ENCODE data around the gene ZNF791. TPM values are rescaled to one million over a fixed set of nuclear protein-coding genes. Genes with fewer than 3 reads are reported as not detected.
A peak's percentile ranks its signal among the peaks of the same experiment; 100 is the strongest.

Gene ZNF791
- total and polyA plus RNA-seq, 2 of the 13 experiments (the other 11 are each of a cell fraction or from before 2014, with no cell fraction given), result 12.8 to 17.4 TPM

- TF ChIP-seq MTERF4 (CRISPR knock-in tag; IDR thresholded peaks at IDR 0.05) (0 out of 2 replicates have a peak, but pooled peaks have one; percentile 23), SMAD3 (CRISPR knock-in tag; IDR thresholded peaks at IDR 0.05) (peak; percentile 51), ZSCAN21 (CRISPR knock-in tag; IDR thresholded peaks at IDR 0.05; ENCODE audit: borderline replicate concordance) (0 out of 2 replicates have a peak, but pooled peaks have one; percentile 10), FOXK2 (IDR thresholded peaks at IDR 0.05) (peak; percentile 69), ZNF792 (CRISPR knock-in tag; IDR thresholded peaks at IDR 0.05) (peak; percentile 67; the same call in 1 of the 2 replicates), ZFP90 (CRISPR knock-in tag; IDR thresholded peaks at IDR 0.05; ENCODE audit: borderline replicate concordance) (no peak), CEBPB (IDR thresholded peaks at IDR 0.05; ENCODE audit: borderline replicate concordance, low read depth, low read length) (peak; percentile 94), PHF20 (CRISPR knock-in tag; IDR thresholded peaks at IDR 0.05) (peak; percentile 91), POLR2AphosphoS5 (IDR thresholded peaks at IDR 0.05; ENCODE audit: low read depth, low read length) (peak; percentile 80), FOXK1 (CRISPR knock-in tag; IDR thresholded peaks at IDR 0.05; ENCODE audit: borderline replicate concordance, low read depth) (peak; percentile 69; the same call in 1 of the 2 replicates), ZNF331 (CRISPR knock-in tag; IDR thresholded peaks at IDR 0.05) (peak; percentile 36), ZNF891 (CRISPR knock-in tag; IDR thresholded peaks at IDR 0.05) (peak; percentile 79; the same call in 1 of the 2 replicates), ZNF382 (CRISPR knock-in tag; IDR thresholded peaks at IDR 0.05; ENCODE audit: borderline replicate concordance) (no peak), SRF (IDR thresholded peaks at IDR 0.05; ENCODE audit: low read depth, low read length) (peak; percentile 58; the same call in 1 of the 2 replicates), U2AF1 (optimal IDR thresholded peaks at IDR 0.05; ENCODE audit: low read depth, low read length) (peak; percentile 44), PAWR (CRISPR knock-in tag; IDR thresholded peaks at IDR 0.05; ENCODE audit: borderline replicate concordance) (peak; percentile 54; the same call in 1 of the 2 replicates), MIXL1 (CRISPR knock-in tag; IDR thresholded peaks at IDR 0.05) (0 out of 2 replicates have a peak, but pooled peaks have one; percentile 30), ZNF142 (CRISPR knock-in tag; IDR thresholded peaks at IDR 0.05) (peak; percentile 69; the same call in 1 of the 2 replicates), ZNF777 (CRISPR knock-in tag; IDR thresholded peaks at IDR 0.05) (peak; percentile 55; the same call in 1 of the 2 replicates), GTF2F1 (IDR thresholded peaks at IDR 0.05; ENCODE audit: low read length) (peak; percentile 31; the same call in 1 of the 2 replicates), ZSCAN20 (CRISPR knock-in tag; IDR thresholded peaks at IDR 0.05; ENCODE audit: borderline replicate concordance) (no peak), HOXD1 (CRISPR knock-in tag; IDR thresholded peaks at IDR 0.05) (0 out of 2 replicates have a peak, but pooled peaks have one; percentile 61), CREM (IDR thresholded peaks at IDR 0.05) (peak; percentile 83), CREM (CRISPR knock-in tag; IDR thresholded peaks at IDR 0.05) (no peak), TOE1 (CRISPR knock-in tag; IDR thresholded peaks at IDR 0.05) (no peak; the same call in 1 of the 2 replicates)
Observed at GRCh38 chr19:12681074-12681987, 70.6 kb downstream of the ZNF791 start, which contains the start of gene DHPS (continued).
